Femur (tissue), 1 donor: ENCODE results near the gene RAB11A.

Experiments
- DNase-seq: peaks from one replicate; pipeline ENCODE4 v3.0.0-alpha.2; 2017

The RAB11A gene

DNA sequence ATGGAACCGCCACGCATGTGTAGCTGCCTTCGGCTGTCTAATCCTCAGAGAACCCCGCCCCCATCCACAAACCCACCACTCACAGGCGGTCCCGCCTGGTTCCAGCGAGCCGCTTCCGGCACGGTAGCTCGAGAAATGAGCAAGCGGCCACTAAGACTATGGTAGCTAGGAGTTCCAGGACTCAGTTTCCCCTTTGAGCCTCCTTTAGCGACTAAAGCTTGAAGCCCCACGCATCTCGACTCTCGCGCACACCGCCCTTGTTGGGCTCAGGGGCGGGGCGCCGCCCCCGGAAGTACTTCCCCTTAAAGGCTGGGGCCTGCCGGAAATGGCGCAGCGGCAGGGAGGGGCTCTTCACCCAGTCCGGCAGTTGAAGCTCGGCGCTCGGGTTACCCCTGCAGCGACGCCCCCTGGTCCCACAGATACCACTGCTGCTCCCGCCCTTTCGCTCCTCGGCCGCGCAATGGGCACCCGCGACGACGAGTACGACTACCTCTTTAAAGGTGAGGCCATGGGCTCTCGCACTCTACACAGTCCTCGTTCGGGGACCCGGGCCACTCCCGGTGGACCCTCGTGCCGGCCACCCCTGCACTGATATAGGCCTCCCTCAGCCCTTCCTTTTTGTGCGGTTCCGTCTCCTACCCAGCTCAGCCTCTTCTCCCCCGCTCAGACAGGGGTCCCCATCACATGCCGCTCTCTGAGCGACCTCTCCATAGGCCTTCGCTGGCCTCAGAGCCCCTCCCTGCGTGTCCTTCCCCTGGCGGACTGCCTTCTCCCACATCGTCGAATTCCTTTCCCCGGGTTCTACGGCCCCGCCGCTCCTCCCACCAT, at the start of gene RAB11A:
RAB11A (plus strand) TSS at position 366 of the 828 bp plus-strand sequence; CDS start at position 461, 95 bp downstream.
- peak; percentile 97 for DNase-seq

DNA sequence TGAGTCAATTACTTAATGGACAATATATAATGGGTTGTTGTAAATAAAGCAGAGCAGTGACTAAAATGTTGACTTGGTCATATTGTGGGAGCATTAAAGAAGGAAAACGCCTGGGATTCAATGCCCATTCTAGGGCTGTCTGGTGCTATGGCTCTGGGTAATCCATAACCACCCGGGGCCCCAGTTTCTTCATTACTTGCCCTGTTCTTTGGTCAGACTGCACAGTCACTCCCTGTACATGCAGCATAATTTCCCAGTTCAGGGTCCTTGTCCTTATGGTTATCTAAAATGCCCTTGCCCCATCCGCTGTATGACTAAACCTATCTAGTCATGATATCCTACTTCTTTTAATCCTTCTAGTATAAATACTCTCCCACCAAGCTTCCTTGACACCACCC, 49.7 kb upstream of the RAB11A start:
- DNase-seq, result no peak

DNA sequence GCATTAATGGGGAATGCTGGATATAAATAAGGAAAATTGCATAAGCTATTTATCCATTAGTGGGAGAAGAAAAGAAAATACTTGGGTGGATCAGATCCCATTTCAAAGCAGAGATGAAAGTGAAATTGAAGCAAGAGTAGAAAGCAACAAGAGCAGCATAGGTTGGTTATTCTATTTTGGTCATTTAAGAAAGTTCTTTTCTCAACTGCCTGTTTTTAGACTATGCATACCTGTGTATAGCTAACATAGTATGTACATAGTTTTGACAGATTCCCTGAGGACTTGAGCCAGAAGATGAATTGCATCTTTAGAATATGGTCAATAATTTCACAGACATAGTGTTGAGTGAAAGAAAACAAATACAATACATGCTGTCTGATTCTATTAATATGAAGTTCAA, 48.2 kb upstream of the RAB11A start:
- DNase-seq, result no peak

DNA sequence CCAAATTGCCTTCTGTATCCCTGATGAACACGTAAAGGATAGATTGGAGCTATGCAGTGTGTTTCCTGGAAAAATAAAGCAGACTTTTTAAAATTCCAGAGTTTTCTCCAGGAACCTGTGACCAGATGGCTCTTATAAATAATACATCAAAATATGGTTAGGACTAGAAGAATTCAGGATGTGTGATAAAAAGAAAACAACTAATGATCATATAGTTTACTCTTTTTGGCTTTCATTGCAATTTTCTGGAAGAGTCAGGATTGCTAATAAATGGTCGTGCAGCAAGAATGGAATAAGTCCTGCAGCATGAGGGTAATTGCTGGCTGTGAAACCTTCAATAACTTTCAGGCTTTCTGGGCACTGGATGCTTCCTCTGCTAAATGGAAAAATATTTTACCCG, 47.0 kb upstream of the RAB11A start:
- peak; percentile 36 for DNase-seq

DNA sequence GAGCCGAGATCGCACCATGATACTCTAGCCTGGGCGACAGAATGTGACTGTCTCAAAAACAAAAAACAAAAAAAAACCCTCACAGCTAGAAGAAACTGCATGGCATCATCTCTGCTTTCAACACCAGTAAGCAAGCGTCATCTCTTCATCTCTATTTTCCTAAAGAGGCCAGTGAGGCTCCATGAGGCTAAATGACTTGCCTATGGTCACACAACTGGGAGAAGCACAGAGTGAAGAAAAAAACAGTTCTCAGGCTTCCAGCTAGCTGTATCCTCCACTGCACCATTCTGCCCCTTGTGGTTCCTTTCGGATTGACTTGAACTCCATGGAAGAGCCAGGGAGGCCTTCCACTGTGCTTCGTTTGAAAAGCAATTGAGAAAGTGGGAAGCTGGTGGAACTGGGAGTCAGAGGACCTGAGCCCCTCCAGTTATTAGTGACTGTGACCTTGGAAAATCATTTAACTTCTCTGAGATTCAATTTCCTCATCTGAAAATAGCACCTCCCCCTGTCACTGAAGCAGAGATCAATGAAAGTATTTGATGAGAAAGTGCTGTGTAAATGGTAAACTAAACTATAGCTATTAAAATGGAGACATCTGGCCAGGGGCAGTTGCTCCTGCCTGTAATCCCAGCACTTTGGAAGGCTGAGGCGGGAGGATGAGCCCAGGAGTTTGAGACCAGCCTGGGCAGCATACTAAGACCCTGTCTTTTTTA, 45.1 kb upstream of the RAB11A start:
- peak; percentile 55 for DNase-seq

DNA sequence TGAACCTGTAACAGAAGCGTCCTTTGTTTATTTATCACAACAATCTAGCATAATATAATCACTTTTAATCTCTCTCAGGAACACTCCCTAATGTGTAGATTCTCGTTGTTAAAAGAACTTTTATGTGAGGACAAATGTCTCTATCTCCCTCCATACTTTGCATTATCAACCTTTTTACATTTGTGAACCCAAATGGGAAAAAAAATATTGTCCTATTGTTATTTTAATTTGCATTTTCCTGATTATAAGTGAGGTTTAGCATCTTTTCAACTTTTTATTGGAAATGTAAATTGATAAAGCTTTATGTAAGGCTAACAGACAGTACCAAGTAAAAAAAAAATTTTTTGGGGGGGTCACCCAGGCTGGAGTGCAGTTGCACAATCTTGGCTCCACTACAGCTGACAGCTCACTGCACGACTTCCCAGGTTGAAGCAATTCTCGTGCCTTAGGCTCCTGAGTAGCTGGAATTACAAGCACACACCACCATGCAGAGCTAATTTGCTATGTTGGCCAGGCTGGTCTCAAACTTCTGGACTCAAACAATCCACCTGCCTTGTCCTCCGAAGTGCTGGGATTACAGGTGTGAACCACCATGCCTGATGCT, 44.2 kb upstream of the RAB11A start:
- no peak for DNase-seq

DNA sequence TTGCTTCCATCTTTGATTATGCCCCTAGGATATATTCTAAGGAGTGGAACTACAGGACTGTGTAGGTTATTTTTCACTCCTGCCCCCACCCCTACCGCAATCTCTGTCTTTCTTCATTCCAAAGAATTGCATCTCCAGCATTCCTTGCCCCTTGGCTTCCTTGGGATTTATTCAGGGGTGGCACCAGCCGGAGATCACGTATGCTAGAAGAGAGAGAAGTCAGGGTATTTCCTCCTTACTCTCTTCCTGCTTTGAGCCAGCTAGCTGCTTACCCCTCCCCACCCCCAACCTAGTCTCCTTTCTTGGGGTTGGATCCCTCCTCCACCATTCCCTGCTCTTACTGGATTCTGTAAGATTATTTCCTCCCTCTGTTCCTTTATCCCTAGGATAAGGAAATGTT, 42.2 kb upstream of the RAB11A start:
- DNase-seq, result no peak

DNA sequence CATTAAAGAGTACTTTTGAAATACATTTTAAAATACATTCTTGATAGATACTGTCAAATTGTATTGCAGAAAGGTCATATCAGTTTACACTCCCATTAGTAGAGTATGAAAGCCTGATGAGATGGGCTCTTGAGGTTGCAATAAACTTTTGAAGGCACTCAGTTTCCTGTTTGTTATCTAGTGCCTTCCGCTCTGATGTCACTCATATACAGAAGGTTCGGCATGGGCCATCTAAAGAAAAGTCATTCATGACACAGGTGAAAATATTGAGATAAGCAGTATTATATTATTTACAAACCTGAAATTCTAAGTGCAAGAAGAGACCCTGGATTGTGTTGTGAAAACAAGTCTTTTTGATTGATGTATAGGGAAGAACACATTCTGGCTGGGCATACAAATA, 40.7 kb upstream of the RAB11A start:
- DNase-seq, result no peak

DNA sequence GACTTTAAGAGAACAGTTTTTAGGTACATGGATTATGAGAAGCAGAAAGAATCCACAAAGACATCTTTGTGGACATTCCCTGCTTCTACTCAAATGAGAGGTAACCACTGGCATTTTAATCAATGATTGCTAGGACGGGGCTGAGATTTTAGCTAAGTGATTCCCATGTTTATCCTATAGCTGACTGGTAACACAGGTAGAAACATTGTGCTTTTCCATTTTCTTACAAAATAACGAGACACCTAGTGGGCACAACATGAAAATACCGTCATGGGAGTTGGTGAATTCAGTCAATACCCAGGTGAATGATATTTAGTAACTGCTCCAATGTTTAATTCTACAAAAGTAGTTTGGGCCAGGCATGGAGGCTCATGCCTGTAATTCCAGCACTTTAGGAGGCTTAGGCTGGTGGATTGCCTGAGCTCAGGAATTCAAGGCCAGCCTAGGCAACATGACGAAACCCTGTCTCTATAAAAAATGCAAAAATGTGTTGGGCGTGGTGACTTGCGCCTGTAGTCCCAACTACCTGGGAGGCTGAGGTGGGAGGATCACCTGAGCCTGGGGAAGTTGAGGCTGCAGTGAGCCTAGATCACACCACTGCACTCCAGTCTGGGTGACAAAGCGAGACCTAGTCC, 40.0 kb upstream of the RAB11A start:
- DNase-seq, result no peak

DNA sequence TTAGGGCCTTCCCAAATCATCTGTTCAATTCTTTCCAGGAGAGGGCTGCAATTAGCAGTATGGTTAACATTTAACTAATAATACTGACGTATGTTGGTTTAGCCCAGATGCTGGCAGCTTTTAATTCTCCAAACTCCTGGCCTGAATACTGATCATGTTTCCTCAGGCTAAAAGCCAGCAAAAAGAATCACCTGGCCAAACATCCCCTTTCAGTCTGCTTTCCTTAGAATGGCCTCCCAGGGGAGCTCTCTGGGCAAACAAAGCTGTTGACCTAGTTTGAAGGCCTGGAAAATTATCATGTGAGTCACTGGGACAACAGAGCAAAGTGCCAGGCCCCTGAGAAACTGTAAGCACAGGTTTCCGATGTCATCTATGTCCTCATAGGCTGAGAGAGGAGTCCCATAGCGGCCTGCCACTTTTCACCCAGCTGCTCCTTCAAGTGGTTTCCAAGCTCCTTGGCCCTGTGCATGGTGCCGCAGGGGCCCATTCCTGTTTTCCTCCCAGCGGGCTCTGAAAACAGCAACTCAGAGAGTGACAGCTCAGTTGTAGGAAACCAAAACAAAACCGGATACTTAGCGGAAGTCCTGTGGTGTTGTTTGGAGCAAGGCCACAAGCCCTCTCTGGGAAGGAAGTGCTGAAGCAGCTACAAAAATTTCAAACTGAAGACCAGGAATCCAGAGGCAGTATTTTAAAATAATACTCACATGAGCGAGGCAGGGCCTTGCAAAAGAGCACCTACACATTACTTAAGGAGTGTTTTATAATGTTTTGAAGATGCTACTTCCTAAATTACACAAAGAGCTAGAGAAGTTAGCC, 36.5 kb upstream of the RAB11A start:
- peak; percentile 93 for DNase-seq

DNA sequence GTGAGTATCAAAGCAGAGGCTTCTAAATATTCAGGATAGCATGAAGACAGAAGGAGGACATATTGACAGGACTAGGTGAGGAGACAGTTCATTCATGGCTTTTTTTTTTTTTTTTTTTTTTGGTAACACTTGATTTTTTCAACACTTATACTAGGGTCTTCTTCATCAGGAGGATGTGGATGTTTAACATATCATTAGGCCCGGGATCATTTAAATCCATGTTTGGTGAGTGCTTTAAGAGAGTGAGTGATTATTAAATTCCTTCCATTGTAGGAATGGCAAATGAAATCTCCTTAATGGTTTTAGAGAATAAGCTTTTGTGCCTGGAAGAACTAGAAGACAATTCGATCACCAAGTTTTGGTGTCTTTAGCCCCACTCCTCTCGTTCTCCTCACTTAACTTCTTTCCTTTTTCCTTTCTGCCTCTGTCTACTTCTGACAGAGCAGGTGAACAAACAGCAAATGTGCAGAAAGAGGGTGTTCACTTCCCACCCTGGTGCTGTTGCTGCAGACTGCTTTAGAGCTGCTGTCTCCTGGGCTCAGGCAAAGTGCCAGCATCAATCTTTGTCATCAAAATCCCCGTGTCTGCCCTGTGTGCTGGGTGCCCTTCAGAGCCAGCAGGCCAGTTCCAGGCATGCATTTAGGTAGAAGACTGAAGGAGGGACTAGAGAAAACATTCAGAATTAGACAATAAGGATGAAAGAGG, 35.6 kb upstream of the RAB11A start:
- DNase-seq, result peak; percentile 28

DNA sequence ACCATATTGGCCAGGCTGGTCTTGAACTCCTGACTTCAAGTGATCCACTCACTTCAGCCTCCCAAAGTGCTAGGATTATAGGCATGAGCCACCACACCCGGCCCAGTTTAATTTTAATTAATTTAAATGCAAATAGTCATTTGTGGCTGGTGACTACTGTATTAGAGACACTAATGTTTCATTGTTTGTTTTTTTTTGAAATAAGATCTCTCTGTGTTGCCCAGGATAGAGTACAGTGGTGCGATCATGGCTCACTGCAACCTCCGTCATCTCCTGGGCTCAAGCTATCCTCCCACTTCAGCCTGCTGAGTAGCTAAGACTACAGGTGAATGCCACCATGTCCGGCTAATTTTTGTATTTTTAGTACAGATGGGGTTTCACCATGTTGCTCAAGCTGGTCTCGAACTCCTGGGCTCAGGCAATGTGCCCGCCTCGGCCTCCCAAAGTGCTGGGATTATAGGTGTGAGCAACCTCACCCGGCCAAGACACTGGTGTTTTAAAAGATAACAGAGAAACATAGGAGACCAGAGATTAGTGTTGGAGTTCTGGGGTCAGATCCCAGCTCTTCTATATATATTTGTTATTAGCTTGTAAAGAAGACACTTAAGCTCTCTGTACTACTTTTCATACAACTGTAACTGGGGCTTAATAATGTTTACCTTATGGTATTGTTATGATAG, 34.5 kb upstream of the RAB11A start:
- no peak for DNase-seq

DNA sequence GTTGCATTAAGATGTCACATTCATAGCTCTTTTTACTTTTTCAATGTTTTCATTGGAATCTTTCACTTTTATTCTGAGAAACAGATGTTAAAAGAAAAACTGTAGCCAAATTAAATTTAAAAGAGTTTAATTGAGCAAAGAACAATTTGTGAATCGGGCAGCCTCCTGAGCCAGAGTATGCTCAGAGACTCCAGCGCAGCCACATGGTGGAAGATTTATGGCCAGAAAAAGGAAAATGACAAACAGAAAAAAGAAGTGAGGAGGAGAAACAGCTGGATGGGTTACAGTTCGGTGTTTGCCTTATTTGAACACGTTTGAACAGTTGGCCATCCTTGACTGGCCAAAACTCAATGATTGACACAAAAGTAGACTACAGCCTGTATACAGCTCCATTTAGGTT, 33.8 kb upstream of the RAB11A start:
- DNase-seq, result no peak

DNA sequence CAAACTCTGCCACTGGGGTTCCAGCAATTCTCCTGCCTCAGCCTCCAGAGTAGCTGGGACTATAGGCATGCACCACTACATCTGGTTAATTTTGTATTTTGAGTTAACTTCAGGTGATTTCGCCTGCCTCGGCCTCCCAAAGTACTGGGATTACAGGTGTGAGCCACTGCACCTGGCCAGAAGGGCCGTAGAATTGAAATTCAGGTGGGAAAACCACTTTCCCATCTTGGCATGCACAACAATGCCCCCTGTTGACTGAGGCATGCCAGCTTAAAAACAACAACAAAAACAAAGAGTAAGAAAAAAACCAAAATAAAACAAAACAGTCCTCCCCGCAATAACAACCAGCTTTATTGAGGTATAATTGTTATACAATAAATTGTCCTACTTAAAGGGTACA, 32.6 kb upstream of the RAB11A start:
- no peak for DNase-seq

DNA sequence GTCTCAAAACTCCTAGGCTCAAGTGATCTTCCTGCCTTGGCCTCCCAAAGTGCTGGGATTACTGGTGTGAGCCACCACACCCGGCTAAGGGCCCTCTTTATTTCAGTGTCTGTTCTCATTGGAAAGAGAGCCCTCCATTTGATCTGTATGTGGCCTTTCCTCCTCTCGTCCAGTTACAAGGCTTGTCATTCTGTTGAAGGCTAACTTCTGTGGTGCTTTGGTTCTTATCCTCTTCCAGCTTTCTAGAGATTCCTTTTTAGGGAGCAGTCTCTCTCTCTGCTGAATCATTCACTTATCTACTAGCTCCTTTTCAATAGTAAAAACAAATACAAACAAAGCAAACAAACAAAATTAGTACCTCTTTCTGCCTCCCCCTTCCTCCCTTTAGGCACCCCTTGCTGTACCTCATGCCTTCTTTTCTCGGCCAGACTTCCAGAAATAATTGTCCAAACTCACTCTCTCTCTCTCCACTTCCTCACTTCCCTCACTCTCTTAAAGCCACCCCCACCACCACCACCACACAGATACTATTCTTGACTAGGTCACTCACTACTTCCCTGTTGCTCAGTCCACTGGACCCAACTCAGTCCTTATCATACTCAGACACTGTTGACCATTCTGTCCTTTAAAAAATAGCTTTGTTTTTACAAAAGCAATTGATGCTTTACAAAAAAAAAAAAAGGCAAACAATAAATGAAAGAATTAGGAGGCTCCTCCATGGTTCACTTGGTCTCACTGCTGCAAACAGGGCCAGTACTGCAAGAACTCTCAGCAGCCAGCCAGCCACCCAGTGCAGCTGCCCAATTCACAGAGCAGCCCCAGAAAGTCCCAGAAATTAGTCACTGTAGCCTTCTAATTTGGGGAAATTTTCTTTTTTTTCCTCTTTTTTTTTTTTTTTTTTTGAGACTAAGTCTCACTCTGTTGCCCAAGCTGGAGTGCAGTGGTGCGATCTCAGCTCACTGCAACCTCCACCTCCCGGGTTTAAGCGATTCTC, 31.7 kb upstream of the RAB11A start:
- DNase-seq, result no peak

DNA sequence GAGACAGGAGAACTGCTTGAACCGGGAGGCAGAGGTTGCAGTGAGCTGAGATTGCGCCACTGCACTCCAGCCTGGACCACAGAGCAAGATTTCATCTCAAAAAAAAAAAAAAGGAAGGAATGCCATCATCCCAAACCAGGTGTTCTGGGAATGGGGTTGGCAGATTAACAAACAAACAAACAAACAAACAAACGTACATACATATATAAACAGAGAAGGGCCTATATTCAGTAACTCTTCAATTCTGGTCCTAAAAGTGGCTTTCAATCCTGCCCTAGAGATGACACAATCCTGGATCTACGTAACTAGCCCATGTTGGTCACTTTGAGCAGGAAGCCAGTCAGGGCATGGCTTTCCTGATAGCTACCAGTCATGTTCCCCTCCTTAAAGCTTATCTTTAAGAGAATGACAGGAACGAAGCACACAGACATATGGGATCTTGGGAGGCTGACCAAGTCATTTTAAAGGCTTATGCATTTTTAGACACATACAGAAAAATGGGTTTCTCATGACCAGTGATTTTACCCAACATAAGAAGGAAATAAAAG, 29.9 kb upstream of the RAB11A start:
- DNase-seq, result no peak

DNA sequence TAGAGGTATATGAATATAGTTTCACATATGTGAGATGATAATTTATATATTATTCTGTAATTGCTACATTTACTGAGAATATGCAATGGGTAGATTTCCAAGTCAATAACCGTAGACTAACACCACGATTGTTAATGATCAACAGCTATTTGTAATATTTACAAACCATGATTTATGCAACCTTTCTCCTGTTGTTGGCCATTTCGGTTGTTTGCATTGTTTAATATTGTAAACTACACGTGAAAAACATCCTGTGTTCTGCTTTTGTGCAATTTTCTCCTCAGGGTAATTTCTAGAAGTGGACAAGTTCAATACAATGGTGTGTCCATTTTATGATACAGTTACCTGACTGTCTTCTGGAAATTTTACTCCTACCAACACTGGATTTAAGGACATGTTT, 29.3 kb upstream of the RAB11A start:
- DNase-seq, result no peak

DNA sequence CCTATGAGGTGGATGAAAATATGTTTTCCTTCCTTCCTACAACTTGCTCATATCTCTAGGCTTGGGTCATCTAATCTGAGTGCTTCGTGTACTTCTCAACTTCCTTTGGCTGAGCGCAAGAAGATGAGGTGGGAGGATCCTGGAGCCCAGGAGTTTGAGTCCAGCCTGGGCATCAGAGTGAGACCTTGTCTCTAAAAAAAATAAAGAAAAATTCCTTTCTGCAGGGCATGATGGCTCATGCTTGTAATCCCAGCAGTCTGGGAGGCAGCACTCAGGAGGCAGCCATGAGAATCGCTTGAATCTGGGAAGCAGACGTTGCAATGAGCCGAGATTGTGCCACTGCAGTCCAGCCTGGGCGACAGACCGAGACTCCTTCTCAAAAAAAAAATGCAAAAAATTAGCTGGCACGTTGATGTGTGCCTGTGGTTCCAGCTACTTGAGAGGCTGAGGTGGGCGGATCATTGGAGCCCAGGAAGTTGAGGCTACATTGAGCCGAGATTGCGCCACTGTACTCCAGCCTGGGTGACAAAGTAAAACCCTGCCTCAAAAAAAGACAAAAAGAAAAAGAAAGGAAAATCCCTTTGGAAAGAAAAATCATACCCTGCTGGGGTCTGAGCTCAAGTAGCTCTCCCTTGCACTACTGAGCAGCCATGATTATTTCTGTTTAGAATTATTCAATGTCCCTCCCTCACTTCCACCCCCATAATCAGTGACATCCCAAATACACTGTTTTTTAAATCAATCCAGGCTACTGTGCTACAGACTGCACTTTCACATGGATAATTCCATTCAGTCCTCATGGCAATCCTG, 28.0 kb upstream of the RAB11A start:
- DNase-seq, result no peak
